HepG2 (cell line): ENCODE measurements around the gene RRP9. TPM values are rescaled to one million over a fixed set of nuclear protein-coding genes. Genes with fewer than 3 reads are reported as not detected.

ENCODE experiments used
- AGO1 ChIP-seq: fragments of 200-400 bp; formaldehyde crosslinking; IDR thresholded peaks from 2 replicates; pipeline ENCODE4 v1.6.1; 2017; ENCODE audit warnings: mild to moderate bottlenecking, low read depth, low read length, moderate library complexity; ENCODE audit not compliant: poor library complexity, severe bottlenecking
- ATF2 ChIP-seq: sonication (generic); formaldehyde crosslinking; IDR thresholded peaks from 2 replicates; pipeline ENCODE4 v1.4.0; 2020; ENCODE audit warnings: missing genetic modification reagents
- BRD4 ChIP-seq: sonication (generic); formaldehyde crosslinking; IDR thresholded peaks from 2 replicates; pipeline ENCODE4 v1.4.0; 2020; ENCODE audit warnings: missing genetic modification reagents
- FOXP1 ChIP-seq, 2 experiments: fragments of 450-650 bp in 1 of 2; IDR thresholded peaks; 2 replicates each; pipeline ENCODE4 v1.6.1; 2017 to 2018; ENCODE audit warnings: antibody characterized with exemption in 1 of 2
- HIC2 ChIP-seq: sonication (generic); formaldehyde crosslinking; IDR thresholded peaks from 2 replicates; pipeline ENCODE4 v1.9.0; 2022; ENCODE audit warnings: low read depth, missing genetic modification reagents
- NFE2L1 ChIP-seq: sonication (generic); formaldehyde crosslinking; IDR thresholded peaks from 2 replicates; pipeline ENCODE4 v1.4.0; 2020; ENCODE audit warnings: missing genetic modification reagents, mild to moderate bottlenecking, borderline replicate concordance
- POLR2A ChIP-seq, 2 experiments: IDR thresholded peaks; 2 replicates each; pipeline ENCODE4 v1.6.1; 2011; ENCODE audit warnings: low read depth in 2 of 2, low read length in 2 of 2, mild to moderate bottlenecking in 1 of 2, moderate library complexity in 1 of 2; ENCODE audit not compliant: insufficient read depth in 1 of 2
- SMAD3 ChIP-seq: sonication (generic); formaldehyde crosslinking; IDR thresholded peaks from 2 replicates; pipeline ENCODE4 v1.4.0; 2020; ENCODE audit warnings: missing genetic modification reagents
- SUZ12 ChIP-seq: fragments of 150-350 bp; IDR thresholded peaks from 2 replicates; pipeline ENCODE4 v1.6.1; 2014; ENCODE audit warnings: low read depth, low read length
- TFAP4 ChIP-seq: sonication (generic); IDR thresholded peaks from 2 replicates; pipeline ENCODE4 v1.6.1; 2016; ENCODE audit warnings: low read depth, borderline replicate concordance
- ZBTB10 ChIP-seq: sonication (generic); formaldehyde crosslinking; IDR thresholded peaks from 2 replicates; pipeline ENCODE4 v1.4.0; 2020; ENCODE audit warnings: missing genetic modification reagents, borderline replicate concordance
- ZBTB33 ChIP-seq: sonication (generic); formaldehyde crosslinking; IDR thresholded peaks from 2 replicates; pipeline ENCODE4 v1.4.0; 2020; ENCODE audit warnings: missing genetic modification reagents
- ZNF331 ChIP-seq: sonication (generic); formaldehyde crosslinking; IDR thresholded peaks from 2 replicates; pipeline ENCODE4 v1.4.0; 2020; ENCODE audit warnings: missing genetic modification reagents
- polyA plus RNA-seq, 8 experiments: library from polyadenylated mRNA; depleted of rRNA in 3 of 8; stranded (reverse) in 7 of 8; unstranded in 1 of 8; fragments of >200 nt; fragmentation: Illumina TruSeq in 4 of 8; extraction: Trizol in 4 of 8; gene quantifications; 2 replicates each; pipeline versions ENCODE4 v1.2.1 to v1.2.3, GENCODE V29; 2011 to 2016; ENCODE audit warnings: low read depth in 4 of 8, missing spikeins in 1 of 8, mixed read lengths in 1 of 8; ENCODE audit not compliant: insufficient read depth in 1 of 8
- total RNA-seq, 5 experiments: library from RNA; depleted of rRNA; stranded (reverse); fragments of >200 nt; fragmentation: Illumina TruSeq; extraction: Trizol; gene quantifications; 2 replicates each; pipeline ENCODE4 v1.2.3, GENCODE V29; 2016; ENCODE audit warnings: low read depth in 1 of 5

Gene RRP9
- total and polyA plus RNA-seq, 2 of the 13 experiments (the other 11 are each of a cell fraction or from before 2014, with no cell fraction given), result 14.8 to 44.0 TPM

GRCh38 chr3:51982352-51982837 lies 40.7 kb upstream of the RRP9 start (continued):
- no peak for TF ChIP-seq ZBTB10
- peak; percentile 76 for TF ChIP-seq SMAD3 (CRISPR knock-in tag)
- no peak for TF ChIP-seq NFE2L1 (CRISPR knock-in tag)
- no peak for TF ChIP-seq SUZ12
- peak; percentile 76; the same call in 1 of the 2 replicates for TF ChIP-seq ZNF331 (CRISPR knock-in tag)
- peak; percentile 48; the same call in 1 of the 2 replicates for TF ChIP-seq ATF2 (CRISPR knock-in tag)
- peak in 1 of 2 experiments; percentile 59; a peak in 1 of 4 replicates for TF ChIP-seq POLR2A (IDR thresholded peaks at IDR 0.05; ENCODE audit: insufficient read depth in 1 of 2, low read depth in 2 of 2, low read length in 2 of 2)
- no peak for TF ChIP-seq BRD4
- peak; percentile 85 for TF ChIP-seq ZBTB33 (CRISPR knock-in tag)
- TF ChIP-seq FOXP1 (IDR thresholded peaks at IDR 0.05), result no peak
- 0 out of 2 replicates have a peak, but pooled peaks have one; percentile 38 for TF ChIP-seq FOXP1 (CRISPR knock-in tag; IDR thresholded peaks at IDR 0.05)
- peak; percentile 19 for TF ChIP-seq AGO1
- peak; percentile 91 for TF ChIP-seq TFAP4
- TF ChIP-seq HIC2 (CRISPR knock-in tag), result peak; percentile 91
